Panc1 (cell line): Measurements from ENCODE around the gene MAML3. TPM values are rescaled to one million over a fixed set of nuclear protein-coding genes. Genes with fewer than 3 reads are reported as not detected.

Experiments
- ATAC-seq: fragments of 200-7000 bp; cut with Tn5 transposase; 2 replicates; pipeline ENCODE4 v1.9.1; 2020; ENCODE audit warnings: mild to moderate bottlenecking, moderate library complexity
- BruUV-seq: library from RNA; stranded (reverse); fragments of 400-500 nt; replicated peaks from 2 replicates; lab custom pipeline; 2021; lab: Mats Ljungman, UMichigan
- CTCF ChIA-PET: fragments of 300-600 bp; sonication (Branson Sonifier 250); formaldehyde crosslinking; loops from one replicate; lab custom pipeline; 2022; ENCODE audit warnings: antibody characterized with exemption; lab: Charles Lee
- POLR2A ChIA-PET: fragments of 300-600 bp; sonication (Branson Sonifier 250); formaldehyde crosslinking; loops from one replicate; lab custom pipeline; 2022; ENCODE audit warnings: antibody characterized with exemption; lab: Charles Lee
- DNase-seq: peaks from one replicate; pipeline ENCODE4 v3.0.0-alpha.2; 2010; ENCODE audit warnings: low read depth, low spot score
- H3K27ac ChIP-seq: 2 replicates; pipeline ENCODE4 v1.5.1; 2011; ENCODE audit warnings: mild to moderate bottlenecking, low read length, inconsistent platforms
- H3K27me3 ChIP-seq: fragments of 200-500 bp; sonication (Bioruptor generic); 2 replicates; pipeline ENCODE4 v1.6.0; 2014; ENCODE audit warnings: low read length, inconsistent platforms; ENCODE audit not compliant: control insufficient read depth, insufficient read depth
- H3K36me3 ChIP-seq: fragments of 200-500 bp; sonication (Bioruptor generic); 2 replicates; pipeline ENCODE4 v1.5.1; 2014; ENCODE audit warnings: inconsistent platforms, mild to moderate bottlenecking, low read length, moderate library complexity; ENCODE audit not compliant: control insufficient read depth, insufficient read depth
- H3K4me1 ChIP-seq: 2 replicates; pipeline ENCODE4 v1.5.1; 2011; ENCODE audit warnings: inconsistent platforms, mild to moderate bottlenecking, low read length, moderate library complexity; ENCODE audit not compliant: control insufficient read depth, insufficient read depth
- H3K4me3 ChIP-seq, 2 experiments: 2 replicates each; pipeline ENCODE4 v1.5.1; 2011 to 2012; ENCODE audit warnings: low read depth in 2 of 2, low read length in 2 of 2, mild to moderate bottlenecking in 2 of 2, inconsistent platforms in 1 of 2, moderate library complexity in 1 of 2
- H3K9me3 ChIP-seq: fragments of 200-500 bp; sonication (Bioruptor generic); 2 replicates; pipeline ENCODE4 v1.5.1; 2014; ENCODE audit warnings: low read depth, mild to moderate bottlenecking, inconsistent platforms, low read length, moderate library complexity; ENCODE audit not compliant: control insufficient read depth, insufficient read depth
- CTCF ChIP-seq: fragments of 450-650 bp; IDR thresholded peaks from 2 replicates; pipeline ENCODE4 v1.5.1; 2017; ENCODE audit warnings: mild to moderate bottlenecking
- POLR2AphosphoS5 ChIP-seq: IDR thresholded peaks from 2 replicates; pipeline ENCODE4 v1.6.1; 2012; ENCODE audit warnings: mild to moderate bottlenecking, low read depth, low read length, moderate library complexity
- SIN3A ChIP-seq: IDR thresholded peaks from 2 replicates; pipeline ENCODE4 v1.6.1; 2012; ENCODE audit warnings: low read depth, mild to moderate bottlenecking, low read length, moderate library complexity, borderline replicate concordance; ENCODE audit not compliant: insufficient read depth
- TCF7L2 ChIP-seq: IDR thresholded peaks from 2 replicates; pipeline ENCODE4 v1.6.1; 2011; ENCODE audit warnings: mild to moderate bottlenecking, low read depth, low read length, inconsistent platforms
- in situ Hi-C: cut with HindIII; loops from 2 replicates; pipeline ENCODE4 v1.10.0; 2016; ENCODE audit warnings: low sequenced_read_pairs, low pct_unique_long_range_greater_than_20kb
- intact Hi-C: fragments of 100-400 bp; cut with micrococcal nuclease; formaldehyde crosslinking; loops from one replicate; pipeline ENCODE4 v1.10.0; 2022; ENCODE audit not compliant: unreplicated experiment
- total RNA-seq: library from RNA; stranded (reverse); gene quantifications from one replicate; pipeline ENCODE4 v1.2.1, GENCODE V29; 2021; ENCODE audit not compliant: unreplicated experiment
- TF ChIP-seq, protein P1 (sequence below), 2 experiments: IDR thresholded peaks; 2 replicates each; pipeline ENCODE4 v1.6.1; 2011 to 2012; ENCODE audit warnings: low read depth in 2 of 2, control low read depth in 1 of 2, low read length in 1 of 2, mild to moderate bottlenecking in 1 of 2, moderate library complexity in 1 of 2; ENCODE audit not compliant: insufficient read depth in 1 of 2

Gene MAML3
- total RNA-seq, 1 experiment from 2014 or later = 7.7 TPM

DNA sequence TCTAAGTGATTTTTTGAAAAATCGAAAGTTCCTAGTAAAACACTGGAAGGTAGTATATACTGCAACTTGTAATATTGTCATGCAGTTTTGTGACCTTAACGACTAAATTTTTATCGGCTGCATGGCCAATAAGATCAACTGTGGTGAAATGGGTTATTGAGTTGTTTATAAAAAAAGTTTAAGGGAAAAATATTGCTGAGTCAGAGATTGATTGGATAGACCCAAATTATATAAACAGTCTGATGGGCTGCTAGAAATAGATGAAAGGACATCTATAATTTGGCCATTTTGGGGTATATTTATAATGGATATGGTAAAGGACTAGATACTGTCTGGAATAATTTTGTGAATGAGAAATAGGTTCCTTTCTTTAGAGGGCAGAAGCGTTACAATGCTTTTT, 432.2 kb downstream of the MAML3 start:
- in situ Hi-C loops = no loop called here
- CTCF ChIA-PET = no interaction called here
- Histone ChIP-seq H3K4me1 (no peaks in the 10 kb centered on the region), H3K27ac (no peak overlapping the region), H3K9me3 (no peaks in the 10 kb centered on the region), H3K36me3 (no peaks in the 10 kb centered on the region), H3K27me3 (no peaks in the 10 kb centered on the region), H3K4me3 (no peak overlapping the region)
- POLR2A ChIA-PET = no interaction called here
- ATAC-seq = no peak
- intact Hi-C loops = no loop called here
- no TSS peak for BruUV-seq
- TF ChIP-seq CTCF = no peak
- TF ChIP-seq POLR2AphosphoS5 = no peak
- TF ChIP-seq TCF7L2 = no peak
- no peak for TF ChIP-seq SIN3A
- TF ChIP-seq, protein P1, sequence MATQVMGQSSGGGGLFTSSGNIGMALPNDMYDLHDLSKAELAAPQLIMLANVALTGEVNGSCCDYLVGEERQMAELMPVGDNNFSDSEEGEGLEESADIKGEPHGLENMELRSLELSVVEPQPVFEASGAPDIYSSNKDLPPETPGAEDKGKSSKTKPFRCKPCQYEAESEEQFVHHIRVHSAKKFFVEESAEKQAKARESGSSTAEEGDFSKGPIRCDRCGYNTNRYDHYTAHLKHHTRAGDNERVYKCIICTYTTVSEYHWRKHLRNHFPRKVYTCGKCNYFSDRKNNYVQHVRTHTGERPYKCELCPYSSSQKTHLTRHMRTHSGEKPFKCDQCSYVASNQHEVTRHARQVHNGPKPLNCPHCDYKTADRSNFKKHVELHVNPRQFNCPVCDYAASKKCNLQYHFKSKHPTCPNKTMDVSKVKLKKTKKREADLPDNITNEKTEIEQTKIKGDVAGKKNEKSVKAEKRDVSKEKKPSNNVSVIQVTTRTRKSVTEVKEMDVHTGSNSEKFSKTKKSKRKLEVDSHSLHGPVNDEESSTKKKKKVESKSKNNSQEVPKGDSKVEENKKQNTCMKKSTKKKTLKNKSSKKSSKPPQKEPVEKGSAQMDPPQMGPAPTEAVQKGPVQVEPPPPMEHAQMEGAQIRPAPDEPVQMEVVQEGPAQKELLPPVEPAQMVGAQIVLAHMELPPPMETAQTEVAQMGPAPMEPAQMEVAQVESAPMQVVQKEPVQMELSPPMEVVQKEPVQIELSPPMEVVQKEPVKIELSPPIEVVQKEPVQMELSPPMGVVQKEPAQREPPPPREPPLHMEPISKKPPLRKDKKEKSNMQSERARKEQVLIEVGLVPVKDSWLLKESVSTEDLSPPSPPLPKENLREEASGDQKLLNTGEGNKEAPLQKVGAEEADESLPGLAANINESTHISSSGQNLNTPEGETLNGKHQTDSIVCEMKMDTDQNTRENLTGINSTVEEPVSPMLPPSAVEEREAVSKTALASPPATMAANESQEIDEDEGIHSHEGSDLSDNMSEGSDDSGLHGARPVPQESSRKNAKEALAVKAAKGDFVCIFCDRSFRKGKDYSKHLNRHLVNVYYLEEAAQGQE (IDR thresholded peaks at IDR 0.05; ENCODE audit: insufficient read depth in 1 of 2, low read depth in 2 of 2, low read length in 1 of 2) = no peak
- no peak for DNase-seq

DNA sequence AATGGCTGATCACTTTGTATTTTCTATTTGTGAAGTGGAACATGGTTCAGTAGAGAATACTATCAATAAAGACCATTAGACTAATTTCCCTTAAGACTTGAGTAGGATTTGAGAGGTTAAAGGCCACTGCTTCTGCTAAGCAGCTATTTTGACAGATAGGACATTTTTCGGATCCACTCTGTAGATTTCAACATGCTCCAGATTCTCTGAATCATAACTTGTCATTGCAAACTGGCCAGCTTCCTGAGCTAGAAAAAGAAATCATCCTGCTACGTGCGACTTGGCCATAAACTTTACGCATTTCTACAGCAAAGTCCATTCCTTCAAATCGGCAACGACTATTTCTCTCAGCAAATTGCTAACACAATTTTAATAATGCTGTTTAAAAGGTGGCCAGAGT, 433.2 kb downstream of the MAML3 start:
- ATAC-seq (no peak), DNase-seq (no peak)
- H3K4me1 ChIP-seq = no peaks in the 10 kb centered on the region
- in situ Hi-C loops (no loop called here), intact Hi-C loops (no loop called here)
- no peaks in the 10 kb centered on the region for H3K27me3 ChIP-seq
- H3K36me3 ChIP-seq = no peaks in the 10 kb centered on the region
- POLR2A ChIA-PET = interaction anchor here (0.6 kb wide), 1 partner anchor 669 kb away, joined by 3 read pairs; no protein-coding TSS in a partner anchor
- CTCF ChIA-PET = no interaction called here
- no peaks in the 10 kb centered on the region for H3K9me3 ChIP-seq
- no peak overlapping the region for H3K4me3 ChIP-seq
- no peak overlapping the region for H3K27ac ChIP-seq
- no TSS peak for BruUV-seq
- TF ChIP-seq TCF7L2 (no peak), CTCF (no peak), POLR2AphosphoS5 (no peak), SIN3A (no peak)
- TF ChIP-seq, protein P1 (IDR thresholded peaks at IDR 0.05; ENCODE audit: insufficient read depth in 1 of 2, low read depth in 2 of 2, low read length in 1 of 2) = no peak
